Panc1 (cell line): ENCODE results near the gene MICALL1. TPM values are rescaled to one million over a fixed set of nuclear protein-coding genes. Genes with fewer than 3 reads are reported as not detected.

Experiments used
- ATAC-seq: fragments of 200-7000 bp; cut with Tn5 transposase; 2 replicates; pipeline ENCODE4 v1.9.1; 2020; ENCODE audit warnings: mild to moderate bottlenecking, moderate library complexity
- BruUV-seq: library from RNA; stranded (reverse); fragments of 400-500 nt; replicated peaks from 2 replicates; lab custom pipeline; 2021; lab: Mats Ljungman, UMichigan
- CTCF ChIA-PET: fragments of 300-600 bp; sonication (Branson Sonifier 250); formaldehyde crosslinking; loops from one replicate; lab custom pipeline; 2022; ENCODE audit warnings: antibody characterized with exemption; lab: Charles Lee
- POLR2A ChIA-PET: fragments of 300-600 bp; sonication (Branson Sonifier 250); formaldehyde crosslinking; loops from one replicate; lab custom pipeline; 2022; ENCODE audit warnings: antibody characterized with exemption; lab: Charles Lee
- DNase-seq: peaks from one replicate; pipeline ENCODE4 v3.0.0-alpha.2; 2010; ENCODE audit warnings: low read depth, low spot score
- H3K27ac ChIP-seq: 2 replicates; pipeline ENCODE4 v1.5.1; 2011; ENCODE audit warnings: mild to moderate bottlenecking, low read length, inconsistent platforms
- H3K27me3 ChIP-seq: fragments of 200-500 bp; sonication (Bioruptor generic); 2 replicates; pipeline ENCODE4 v1.6.0; 2014; ENCODE audit warnings: low read length, inconsistent platforms; ENCODE audit not compliant: control insufficient read depth, insufficient read depth
- H3K36me3 ChIP-seq: fragments of 200-500 bp; sonication (Bioruptor generic); 2 replicates; pipeline ENCODE4 v1.5.1; 2014; ENCODE audit warnings: inconsistent platforms, mild to moderate bottlenecking, low read length, moderate library complexity; ENCODE audit not compliant: control insufficient read depth, insufficient read depth
- H3K4me1 ChIP-seq: 2 replicates; pipeline ENCODE4 v1.5.1; 2011; ENCODE audit warnings: inconsistent platforms, mild to moderate bottlenecking, low read length, moderate library complexity; ENCODE audit not compliant: control insufficient read depth, insufficient read depth
- H3K4me3 ChIP-seq, 2 experiments: 2 replicates each; pipeline ENCODE4 v1.5.1; 2011 to 2012; ENCODE audit warnings: low read depth in 2 of 2, low read length in 2 of 2, mild to moderate bottlenecking in 2 of 2, inconsistent platforms in 1 of 2, moderate library complexity in 1 of 2
- H3K9me3 ChIP-seq: fragments of 200-500 bp; sonication (Bioruptor generic); 2 replicates; pipeline ENCODE4 v1.5.1; 2014; ENCODE audit warnings: low read depth, mild to moderate bottlenecking, inconsistent platforms, low read length, moderate library complexity; ENCODE audit not compliant: control insufficient read depth, insufficient read depth
- POLR2AphosphoS5 ChIP-seq: IDR thresholded peaks from 2 replicates; pipeline ENCODE4 v1.6.1; 2012; ENCODE audit warnings: mild to moderate bottlenecking, low read depth, low read length, moderate library complexity
- SIN3A ChIP-seq: IDR thresholded peaks from 2 replicates; pipeline ENCODE4 v1.6.1; 2012; ENCODE audit warnings: low read depth, mild to moderate bottlenecking, low read length, moderate library complexity, borderline replicate concordance; ENCODE audit not compliant: insufficient read depth
- TCF7L2 ChIP-seq: IDR thresholded peaks from 2 replicates; pipeline ENCODE4 v1.6.1; 2011; ENCODE audit warnings: mild to moderate bottlenecking, low read depth, low read length, inconsistent platforms
- in situ Hi-C: cut with HindIII; loops from 2 replicates; pipeline ENCODE4 v1.10.0; 2016; ENCODE audit warnings: low sequenced_read_pairs, low pct_unique_long_range_greater_than_20kb
- intact Hi-C: fragments of 100-400 bp; cut with micrococcal nuclease; formaldehyde crosslinking; loops from one replicate; pipeline ENCODE4 v1.10.0; 2022; ENCODE audit not compliant: unreplicated experiment
- total RNA-seq: library from RNA; stranded (reverse); gene quantifications from one replicate; pipeline ENCODE4 v1.2.1, GENCODE V29; 2021; ENCODE audit not compliant: unreplicated experiment
- TF ChIP-seq, protein P1 (sequence below), 2 experiments: IDR thresholded peaks; 2 replicates each; pipeline ENCODE4 v1.6.1; 2011 to 2012; ENCODE audit warnings: low read depth in 2 of 2, control low read depth in 1 of 2, low read length in 1 of 2, mild to moderate bottlenecking in 1 of 2, moderate library complexity in 1 of 2; ENCODE audit not compliant: insufficient read depth in 1 of 2
- TF ChIP-seq, protein P2 (sequence below): fragments of 450-650 bp; IDR thresholded peaks from 2 replicates; pipeline ENCODE4 v1.5.1; 2017; ENCODE audit warnings: mild to moderate bottlenecking

MICALL1 gene
- total RNA-seq, 1 experiment from 2014 or later: 34.5 TPM

DNA sequence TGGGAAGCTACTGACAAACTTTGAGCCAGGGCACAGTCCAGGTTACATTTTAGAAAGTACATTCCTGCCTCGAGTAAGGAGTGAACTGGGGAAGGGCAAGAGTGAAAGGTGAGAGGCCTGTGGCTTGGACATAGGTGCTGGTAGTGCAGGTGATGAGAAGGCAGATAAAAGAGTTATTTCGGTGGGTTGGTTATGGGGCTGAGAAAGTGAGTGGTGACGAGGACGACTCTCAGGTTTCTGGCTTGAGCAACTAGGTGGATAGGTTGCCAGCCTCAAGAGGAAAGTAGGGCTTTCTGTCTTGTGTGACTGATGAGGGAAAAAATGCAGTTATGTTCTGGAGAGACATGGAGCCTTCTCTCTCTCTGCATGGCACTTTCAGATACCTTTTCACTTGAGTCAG lies 51.1 kb downstream of the MICALL1 start:
- Histone ChIP-seq H3K36me3 (no peaks in the 10 kb centered on the region; the same call in none of the 2 replicates), H3K4me3 (no peak overlapping the region), H3K4me1 (peaks cover 6% of the 10 kb centered on the region; the same call in 1 of the 2 replicates), H3K9me3 (no peaks in the 10 kb centered on the region), H3K27ac (no peak overlapping the region), H3K27me3 (no peaks in the 10 kb centered on the region)
- ATAC-seq: no peak
- no TSS peak for BruUV-seq
- ChIA-PET CTCF (no interaction called here), POLR2A (no interaction called here)
- in situ Hi-C loops: no loop called here
- TF ChIP-seq POLR2AphosphoS5 (no peak), SIN3A (no peak), TCF7L2 (no peak)
- TF ChIP-seq, protein P1, sequence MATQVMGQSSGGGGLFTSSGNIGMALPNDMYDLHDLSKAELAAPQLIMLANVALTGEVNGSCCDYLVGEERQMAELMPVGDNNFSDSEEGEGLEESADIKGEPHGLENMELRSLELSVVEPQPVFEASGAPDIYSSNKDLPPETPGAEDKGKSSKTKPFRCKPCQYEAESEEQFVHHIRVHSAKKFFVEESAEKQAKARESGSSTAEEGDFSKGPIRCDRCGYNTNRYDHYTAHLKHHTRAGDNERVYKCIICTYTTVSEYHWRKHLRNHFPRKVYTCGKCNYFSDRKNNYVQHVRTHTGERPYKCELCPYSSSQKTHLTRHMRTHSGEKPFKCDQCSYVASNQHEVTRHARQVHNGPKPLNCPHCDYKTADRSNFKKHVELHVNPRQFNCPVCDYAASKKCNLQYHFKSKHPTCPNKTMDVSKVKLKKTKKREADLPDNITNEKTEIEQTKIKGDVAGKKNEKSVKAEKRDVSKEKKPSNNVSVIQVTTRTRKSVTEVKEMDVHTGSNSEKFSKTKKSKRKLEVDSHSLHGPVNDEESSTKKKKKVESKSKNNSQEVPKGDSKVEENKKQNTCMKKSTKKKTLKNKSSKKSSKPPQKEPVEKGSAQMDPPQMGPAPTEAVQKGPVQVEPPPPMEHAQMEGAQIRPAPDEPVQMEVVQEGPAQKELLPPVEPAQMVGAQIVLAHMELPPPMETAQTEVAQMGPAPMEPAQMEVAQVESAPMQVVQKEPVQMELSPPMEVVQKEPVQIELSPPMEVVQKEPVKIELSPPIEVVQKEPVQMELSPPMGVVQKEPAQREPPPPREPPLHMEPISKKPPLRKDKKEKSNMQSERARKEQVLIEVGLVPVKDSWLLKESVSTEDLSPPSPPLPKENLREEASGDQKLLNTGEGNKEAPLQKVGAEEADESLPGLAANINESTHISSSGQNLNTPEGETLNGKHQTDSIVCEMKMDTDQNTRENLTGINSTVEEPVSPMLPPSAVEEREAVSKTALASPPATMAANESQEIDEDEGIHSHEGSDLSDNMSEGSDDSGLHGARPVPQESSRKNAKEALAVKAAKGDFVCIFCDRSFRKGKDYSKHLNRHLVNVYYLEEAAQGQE (IDR thresholded peaks at IDR 0.05; ENCODE audit: insufficient read depth in 1 of 2, low read depth in 2 of 2, low read length in 1 of 2): no peak
- TF ChIP-seq, protein P2, sequence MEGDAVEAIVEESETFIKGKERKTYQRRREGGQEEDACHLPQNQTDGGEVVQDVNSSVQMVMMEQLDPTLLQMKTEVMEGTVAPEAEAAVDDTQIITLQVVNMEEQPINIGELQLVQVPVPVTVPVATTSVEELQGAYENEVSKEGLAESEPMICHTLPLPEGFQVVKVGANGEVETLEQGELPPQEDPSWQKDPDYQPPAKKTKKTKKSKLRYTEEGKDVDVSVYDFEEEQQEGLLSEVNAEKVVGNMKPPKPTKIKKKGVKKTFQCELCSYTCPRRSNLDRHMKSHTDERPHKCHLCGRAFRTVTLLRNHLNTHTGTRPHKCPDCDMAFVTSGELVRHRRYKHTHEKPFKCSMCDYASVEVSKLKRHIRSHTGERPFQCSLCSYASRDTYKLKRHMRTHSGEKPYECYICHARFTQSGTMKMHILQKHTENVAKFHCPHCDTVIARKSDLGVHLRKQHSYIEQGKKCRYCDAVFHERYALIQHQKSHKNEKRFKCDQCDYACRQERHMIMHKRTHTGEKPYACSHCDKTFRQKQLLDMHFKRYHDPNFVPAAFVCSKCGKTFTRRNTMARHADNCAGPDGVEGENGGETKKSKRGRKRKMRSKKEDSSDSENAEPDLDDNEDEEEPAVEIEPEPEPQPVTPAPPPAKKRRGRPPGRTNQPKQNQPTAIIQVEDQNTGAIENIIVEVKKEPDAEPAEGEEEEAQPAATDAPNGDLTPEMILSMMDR: no peak
- DNase-seq: no peak
- intact Hi-C loops: no loop called here

DNA sequence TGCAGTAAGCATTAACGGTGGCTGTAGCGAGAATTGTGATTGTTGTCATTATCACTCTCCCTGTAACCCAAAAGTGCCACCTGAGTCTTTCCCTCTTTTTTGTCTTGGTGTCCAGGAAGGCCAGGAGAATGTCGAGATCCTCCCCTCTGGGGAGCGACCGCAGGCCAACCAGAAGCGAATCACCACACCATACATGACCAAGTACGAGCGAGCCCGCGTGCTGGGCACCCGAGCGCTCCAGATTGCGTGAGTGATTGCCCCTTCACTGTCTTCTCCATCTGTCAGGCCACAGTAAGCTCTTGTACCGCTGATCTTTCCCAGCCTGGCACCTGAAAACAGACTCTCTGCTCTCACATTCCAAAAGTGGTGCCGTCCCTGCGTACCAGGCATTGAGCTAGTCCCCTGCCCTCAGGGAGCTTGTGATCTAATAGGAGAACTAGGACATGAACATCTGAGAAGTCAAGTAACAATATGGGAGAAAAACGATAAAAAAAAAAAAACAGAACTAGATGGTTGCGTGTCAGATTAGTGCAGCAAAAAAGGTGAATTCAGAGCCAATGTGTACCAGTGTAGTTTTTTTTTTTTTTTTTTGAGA lies 53.2 kb downstream of the MICALL1 start:
- DNase-seq (no peak), ATAC-seq (no peak)
- no TSS peak for BruUV-seq
- intact Hi-C loops (no loop called here), in situ Hi-C loops (no loop called here)
- Histone ChIP-seq H3K36me3 (no peaks in the 10 kb centered on the region; the same call in 1 of the 2 replicates), H3K27ac (no peak overlapping the region), H3K4me3 (no peak overlapping the region), H3K9me3 (no peaks in the 10 kb centered on the region), H3K4me1 (peaks cover 6% of the 10 kb centered on the region; the same call in 1 of the 2 replicates), H3K27me3 (no peaks in the 10 kb centered on the region)
- no peak for TF ChIP-seq POLR2AphosphoS5
- TF ChIP-seq, protein P1 (IDR thresholded peaks at IDR 0.05; ENCODE audit: insufficient read depth in 1 of 2, low read depth in 2 of 2, low read length in 1 of 2): no peak
- no peak for TF ChIP-seq SIN3A
- TF ChIP-seq TCF7L2: no peak
- TF ChIP-seq, protein P2: no peak
- ChIA-PET CTCF (no interaction called here), POLR2A (no interaction called here)
